KOPT-K1 (cell line): Measurements from ENCODE around the gene GPR75.
"Not testable (repeated sequence)": the region's sequence is repeated elsewhere in the genome, so short reads cannot be mapped to it uniquely, and the experiment has no call there.

Experiments
- H3K27ac ChIP-seq: fragments of 200-600 bp; sonication (generic); 2 replicates; pipeline ENCODE4 v1.5.1; 2016; ENCODE audit warnings: antibody characterized with exemption, mild to moderate bottlenecking, low read depth, low read length; ENCODE audit not compliant: poor library complexity, severe bottlenecking
- H3K36me3 ChIP-seq: fragments of 200-600 bp; sonication (generic); 2 replicates; pipeline ENCODE4 v1.5.1; 2017; ENCODE audit warnings: antibody characterized with exemption, mild to moderate bottlenecking, low read length, moderate library complexity; ENCODE audit not compliant: insufficient read depth
- H3K9me3 ChIP-seq: fragments of 200-600 bp; sonication (generic); 2 replicates; pipeline ENCODE4 v1.5.1; 2017; ENCODE audit warnings: antibody characterized with exemption, low read length, mild to moderate bottlenecking; ENCODE audit not compliant: insufficient read depth, poor library complexity, severe bottlenecking

GPR75 gene

DNA sequence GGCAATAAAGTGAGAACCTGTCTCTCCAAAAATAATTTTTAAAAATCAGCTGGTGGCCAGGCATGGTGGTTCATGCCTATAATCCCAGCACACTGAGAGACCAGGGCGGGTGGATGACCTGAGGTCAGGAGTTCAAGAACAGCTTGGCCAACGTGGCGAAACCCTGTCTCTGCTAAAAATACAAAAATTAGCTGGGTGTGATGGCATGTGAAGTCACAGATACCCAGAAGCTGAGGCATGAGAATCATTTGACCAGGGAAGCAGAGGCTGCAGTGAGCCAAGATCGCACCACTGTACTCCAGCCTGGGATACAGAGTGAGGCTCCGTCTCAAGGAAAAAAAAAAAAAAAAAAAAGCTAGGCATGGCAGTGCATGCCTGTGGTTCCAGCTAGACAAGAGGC lies 7.4 kb upstream of the GPR75 start:
- Histone ChIP-seq H3K9me3 (no peaks in the 10 kb centered on the region), H3K36me3 (peaks cover 95% of the 10 kb centered on the region), H3K27ac (no peak overlapping the region)

DNA sequence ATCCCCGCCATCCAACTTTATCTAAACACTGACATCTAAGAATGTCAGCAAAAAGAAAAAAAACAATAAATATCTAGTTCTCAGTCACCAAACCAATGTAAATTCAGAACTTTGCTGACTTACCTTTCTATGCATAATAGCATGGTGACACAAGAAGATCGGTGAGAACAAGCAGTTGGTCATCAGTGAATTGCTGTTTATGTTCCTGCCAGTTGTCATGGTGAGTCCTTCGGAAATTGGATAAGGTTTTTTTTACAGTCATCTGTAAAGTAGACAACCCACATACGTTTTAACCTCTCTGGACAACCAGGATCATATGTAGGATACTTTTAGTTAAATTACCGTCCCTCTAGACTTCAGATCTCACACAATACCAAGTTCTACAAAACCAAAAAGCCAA lies 6.2 kb upstream of the GPR75 start:
- Histone ChIP-seq H3K36me3 (peaks cover 92% of the 10 kb centered on the region), H3K9me3 (no peaks in the 10 kb centered on the region), H3K27ac (no peak overlapping the region)

DNA sequence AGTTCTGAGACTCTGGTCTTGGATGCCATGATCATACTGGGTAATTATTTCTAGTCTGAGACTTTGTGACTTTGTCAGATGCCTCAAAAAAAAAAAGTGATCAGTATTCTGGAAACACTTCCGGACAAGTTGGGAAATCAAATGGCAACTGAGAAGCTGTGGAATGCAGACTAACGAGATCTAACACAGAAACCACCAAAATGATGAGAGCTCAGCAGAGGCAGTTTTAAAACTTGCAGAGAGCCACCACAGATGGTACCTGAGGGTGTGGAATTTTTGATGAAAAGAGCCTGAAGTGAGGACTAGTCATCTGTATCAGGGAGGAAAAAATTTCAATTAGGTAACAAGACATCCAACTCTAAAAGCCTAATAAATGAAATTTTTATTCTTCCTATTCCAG lies 5.5 kb upstream of the GPR75 start:
- H3K27ac ChIP-seq, result no peak overlapping the region
- peaks cover 90% of the 10 kb centered on the region for H3K36me3 ChIP-seq
- no peaks in the 10 kb centered on the region for H3K9me3 ChIP-seq

DNA sequence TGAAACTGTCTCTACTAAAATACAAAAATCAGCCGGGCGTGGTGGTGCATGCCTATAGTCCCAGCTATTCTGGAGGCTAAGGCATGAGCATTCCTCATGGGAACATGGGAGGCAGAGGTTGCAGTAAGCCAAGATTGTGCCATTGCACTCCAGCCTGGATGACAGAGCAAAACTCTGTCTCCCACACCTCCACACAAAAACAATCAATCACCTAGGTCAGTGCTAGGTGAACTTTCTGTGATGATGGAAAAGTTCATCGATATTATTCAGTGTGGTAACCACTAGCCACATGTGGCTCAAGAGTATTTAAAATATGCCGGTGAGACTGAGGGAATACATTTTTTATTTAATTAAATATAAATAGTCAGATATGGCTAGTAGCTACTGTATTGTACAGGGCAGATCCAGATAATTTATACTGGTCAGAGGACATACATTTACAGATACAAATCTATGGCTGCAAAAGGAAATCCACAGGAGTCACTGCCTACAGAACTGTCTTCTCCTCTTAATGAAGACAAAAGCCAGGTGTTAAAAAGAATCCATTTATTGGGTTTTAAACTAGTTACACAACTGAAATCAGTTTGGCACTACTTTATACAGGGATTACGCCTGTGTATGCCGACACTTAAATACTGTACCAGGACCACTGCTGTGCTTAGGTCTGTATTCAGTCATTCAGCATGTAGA lies 3.9 kb upstream of the GPR75 start:
- no peak overlapping the region for H3K27ac ChIP-seq
- no peaks in the 10 kb centered on the region for H3K9me3 ChIP-seq
- H3K36me3 ChIP-seq, result peaks cover 80% of the 10 kb centered on the region

GRCh38 chr2:53861824-53862223 lies 2.1 kb upstream of the GPR75 start:
- peaks cover 70% of the 10 kb centered on the region for H3K36me3 ChIP-seq
- H3K27ac ChIP-seq, result no peak overlapping the region
- no peaks in the 10 kb centered on the region for H3K9me3 ChIP-seq

- Histone ChIP-seq H3K36me3 (peaks cover 49% of the 10 kb centered on the region), H3K27ac (no peak overlapping the region), H3K9me3 (no peaks in the 10 kb centered on the region)
Measured at GRCh38 chr2:53856272-53856671, 3.5 kb downstream of the GPR75 start.

GRCh38 chr2:53854678-53855077 lies 5.1 kb downstream of the GPR75 start:
- H3K36me3 ChIP-seq, result peaks cover 36% of the 10 kb centered on the region
- H3K9me3 ChIP-seq, result no peaks in the 10 kb centered on the region
- H3K27ac ChIP-seq, result no peak overlapping the region

DNA sequence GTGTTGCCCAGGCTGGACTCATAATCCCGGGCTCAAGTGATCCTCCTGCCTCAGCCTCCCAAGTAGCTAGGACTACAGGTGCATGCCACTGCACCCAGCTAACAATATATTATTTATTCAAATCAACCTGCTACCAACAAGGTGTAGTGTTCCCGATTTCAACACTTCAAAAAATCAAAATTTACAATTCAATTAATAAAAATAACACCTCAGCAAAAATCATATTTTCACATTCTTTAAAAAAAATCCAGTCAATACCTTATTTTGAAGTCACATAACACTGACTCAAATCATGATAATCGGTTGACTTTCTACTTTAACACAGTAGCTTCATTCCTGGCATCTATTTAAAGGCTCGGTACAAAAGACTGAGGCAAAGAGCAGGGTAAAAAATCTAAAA lies 7.2 kb downstream of the GPR75 start:
- H3K27ac ChIP-seq, result no peak overlapping the region
- no peaks in the 10 kb centered on the region for H3K9me3 ChIP-seq
- peaks cover 30% of the 10 kb centered on the region; the same call in 1 of the 2 replicates for H3K36me3 ChIP-seq

DNA sequence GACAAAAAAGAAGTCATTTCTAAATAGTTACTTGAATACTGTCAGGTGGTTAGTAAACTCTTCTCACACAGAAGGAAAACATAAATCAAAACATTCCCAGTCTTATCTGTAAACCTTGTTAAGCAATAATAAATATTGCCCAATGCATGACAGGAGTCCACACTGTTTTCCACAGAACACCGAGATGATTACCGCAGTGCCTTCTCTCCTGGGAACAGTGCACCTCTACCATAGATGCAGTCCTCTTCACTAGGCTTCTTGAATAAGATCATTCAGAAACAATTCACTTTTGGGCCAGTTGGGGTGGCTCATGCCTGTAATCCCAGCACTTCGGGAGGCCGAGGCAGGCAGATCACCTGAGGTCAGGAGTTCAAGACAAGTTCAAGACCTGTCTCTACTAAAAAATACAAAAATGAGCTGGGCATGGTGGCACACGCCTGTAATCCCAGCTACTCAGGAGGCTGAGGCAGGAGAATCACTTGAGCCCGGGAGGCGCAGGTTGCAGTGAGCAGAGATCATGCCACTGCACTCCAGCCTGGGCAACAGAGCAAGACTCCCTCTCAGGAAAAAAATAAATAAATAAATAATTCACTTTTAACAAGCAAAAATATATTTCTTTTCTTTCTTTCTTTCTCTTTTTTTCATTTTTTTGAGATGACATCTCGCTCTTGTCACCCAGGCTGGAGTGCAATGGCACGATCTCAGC lies 8.6 kb downstream of the GPR75 start:
- H3K27ac ChIP-seq, H3K9me3 ChIP-seq: not testable (repeated sequence)
- peaks cover 30% of the 10 kb centered on the region; the same call in 1 of the 2 replicates for H3K36me3 ChIP-seq

DNA sequence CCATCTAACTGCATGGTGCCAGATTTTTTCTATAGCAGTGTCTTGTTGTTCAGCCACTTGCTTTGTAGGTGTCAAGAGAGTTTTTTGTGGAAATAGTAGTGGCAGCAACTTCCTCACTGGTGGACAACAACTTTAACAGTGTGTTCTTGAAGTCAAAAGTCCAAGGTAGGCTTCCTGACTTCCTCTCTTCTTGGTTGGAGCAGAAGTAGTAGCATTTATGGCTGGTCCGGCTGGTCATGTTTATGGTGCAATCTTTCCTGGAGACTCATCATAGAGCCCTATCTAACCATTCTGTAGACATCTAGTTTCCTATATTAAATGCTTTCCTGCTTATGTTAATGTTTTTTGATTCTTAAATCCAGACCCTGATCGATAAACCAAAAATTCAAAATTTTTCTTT lies 11.7 kb downstream of the GPR75 start:
- no peak overlapping the region for H3K27ac ChIP-seq
- H3K9me3 ChIP-seq, result no peaks in the 10 kb centered on the region
- H3K36me3 ChIP-seq, result peaks cover 6% of the 10 kb centered on the region; the same call in 1 of the 2 replicates

DNA sequence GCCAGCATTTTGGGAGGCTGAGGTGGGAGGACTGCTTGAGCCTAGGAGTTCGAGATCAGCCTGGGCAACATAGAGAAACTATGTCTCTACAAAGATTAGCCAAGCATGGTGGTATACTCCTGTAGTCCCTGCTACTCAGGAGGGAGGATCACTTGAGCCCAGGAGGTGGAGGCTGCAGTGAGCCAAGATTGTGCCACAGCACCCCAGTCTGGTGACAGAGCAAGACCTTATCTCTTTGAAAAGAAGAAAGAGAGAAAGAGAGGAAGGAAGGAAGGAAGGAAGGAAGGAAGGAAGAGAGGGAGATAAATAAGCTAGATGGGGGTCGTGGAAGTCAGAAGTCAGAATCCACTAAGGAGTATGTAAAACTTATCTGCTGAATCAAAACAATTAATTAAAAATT lies 16.2 kb downstream of the GPR75 start:
- H3K9me3 ChIP-seq, result no peaks in the 10 kb centered on the region
- H3K36me3 ChIP-seq, result no peaks in the 10 kb centered on the region
- no peak overlapping the region for H3K27ac ChIP-seq

- Histone ChIP-seq H3K36me3 (no peaks in the 10 kb centered on the region), H3K27ac (no peak overlapping the region), H3K9me3 (no peaks in the 10 kb centered on the region)
Measured at GRCh38 chr2:53842891-53843290, 16.9 kb downstream of the GPR75 start.

DNA sequence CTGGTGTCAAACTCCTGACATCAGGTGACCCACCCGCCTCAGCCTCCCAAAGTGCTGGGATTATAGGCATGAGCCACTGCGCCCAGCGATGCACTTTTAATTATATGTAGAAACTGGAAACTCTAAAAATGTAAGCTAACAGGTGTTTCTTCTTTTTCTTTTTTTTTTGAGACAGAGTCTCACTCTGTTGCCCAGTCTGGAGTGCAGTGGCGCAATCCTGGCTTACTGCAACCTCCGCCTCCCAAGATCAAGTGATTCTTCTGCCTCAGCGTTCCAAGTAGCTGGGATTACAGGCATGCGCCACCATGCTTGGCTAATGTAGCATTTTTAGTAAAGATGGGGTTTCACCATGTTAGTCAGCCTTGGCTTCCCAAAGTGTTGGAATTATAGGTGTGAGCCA lies 18.1 kb downstream of the GPR75 start:
- not testable (repeated sequence) for H3K9me3 ChIP-seq, H3K36me3 ChIP-seq, H3K27ac ChIP-seq

GRCh38 chr2:53840580-53840979 lies 19.2 kb downstream of the GPR75 start:
- Histone ChIP-seq H3K27ac (no peak overlapping the region), H3K36me3 (no peaks in the 10 kb centered on the region), H3K9me3 (no peaks in the 10 kb centered on the region)

DNA sequence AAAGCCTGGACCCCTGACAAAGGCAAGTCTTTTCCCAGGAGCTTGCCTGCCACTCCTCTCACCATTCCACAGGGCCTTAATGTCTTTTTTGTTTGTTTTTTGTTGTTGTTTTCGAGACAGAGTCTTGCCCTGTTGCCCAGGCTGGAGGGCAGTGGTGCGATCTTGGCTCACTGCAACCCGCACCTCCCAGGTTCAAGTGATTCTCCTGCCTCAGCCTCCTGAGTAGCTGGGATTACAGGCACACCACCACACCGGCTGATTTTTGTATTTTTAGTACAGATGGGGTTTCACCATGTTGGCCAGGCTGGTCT lies 29.8 kb downstream of the GPR75 start:
- H3K9me3 ChIP-seq, H3K27ac ChIP-seq, H3K36me3 ChIP-seq: not testable (repeated sequence)

DNA sequence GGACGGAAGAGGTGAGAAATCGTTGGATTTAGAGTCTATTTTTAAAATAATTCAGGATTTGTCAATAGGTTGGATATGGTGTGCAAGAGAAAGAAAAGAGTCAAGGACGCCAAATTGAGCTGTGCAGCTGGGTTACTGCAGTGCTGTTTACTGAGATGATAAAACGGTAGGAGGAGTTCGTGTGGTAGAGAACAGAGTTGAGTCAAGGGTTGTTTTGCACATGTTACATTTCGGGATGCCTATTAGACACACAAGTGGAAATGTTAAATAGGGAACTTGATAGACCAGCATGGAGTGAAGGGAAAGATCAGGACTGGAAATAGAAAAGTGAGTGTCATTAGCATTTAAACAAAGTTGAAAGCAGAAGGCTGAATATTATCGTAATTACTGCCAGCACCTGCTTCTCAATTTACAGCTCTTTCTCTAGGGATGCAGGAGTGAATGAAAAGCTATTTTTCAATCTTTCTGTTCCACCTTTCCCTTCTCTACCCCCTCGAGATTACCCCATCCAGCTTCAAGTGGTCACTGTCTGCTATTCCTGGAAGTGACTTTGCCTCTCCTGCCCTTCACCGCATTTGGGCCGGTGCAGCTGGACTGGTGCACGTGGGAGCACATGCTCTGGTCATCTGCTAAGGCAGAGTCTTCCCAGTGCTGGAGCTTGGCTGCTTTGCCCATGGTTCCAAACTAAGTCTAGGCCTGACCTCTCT lies 30.3 kb downstream of the GPR75 start:
- Histone ChIP-seq H3K9me3 (no peaks in the 10 kb centered on the region), H3K36me3 (no peaks in the 10 kb centered on the region), H3K27ac (no peak overlapping the region)
